Skeletal muscle tissue (tissue), 4 donors: Measurements from ENCODE around the gene TNN. TPM values are rescaled to one million over a fixed set of nuclear protein-coding genes. Genes with fewer than 3 reads are reported as not detected.
"Not testable (repeated sequence)": the region's sequence is repeated elsewhere in the genome, so short reads cannot be mapped to it uniquely, and the experiment has no call there.

Experiments
- H3K27ac ChIP-seq: one replicate; pipeline ENCODE4 v1.7.0; 2013; ENCODE audit warnings: mild to moderate bottlenecking, low read depth, low read length, inconsistent platforms
- H3K27me3 ChIP-seq, 3 donors: one replicate each; pipeline ENCODE4 v1.7.0; 2013; ENCODE audit warnings: low read length in 3 of 3; ENCODE audit not compliant: control insufficient read depth in 3 of 3, insufficient read depth in 3 of 3
- H3K36me3 ChIP-seq, 3 donors: one replicate each; pipeline ENCODE4 v1.7.0; 2013; ENCODE audit warnings: low read length in 3 of 3; ENCODE audit not compliant: control insufficient read depth in 3 of 3, insufficient read depth in 3 of 3
- H3K4me1 ChIP-seq, 3 donors: one replicate each; pipeline ENCODE4 v1.7.0; 2013; ENCODE audit warnings: low read length in 3 of 3, mild to moderate bottlenecking in 3 of 3; ENCODE audit not compliant: control insufficient read depth in 3 of 3, insufficient read depth in 3 of 3
- H3K4me3 ChIP-seq, 3 donors: one replicate each; pipeline ENCODE4 v1.7.0; 2013; ENCODE audit warnings: low read length in 3 of 3
- H3K9ac ChIP-seq, 3 donors: one replicate each; pipeline ENCODE4 v1.7.0; 2013; ENCODE audit warnings: low read length in 3 of 3, mild to moderate bottlenecking in 3 of 3, moderate library complexity in 2 of 3, low read depth in 1 of 3
- H3K9me3 ChIP-seq, 3 donors: one replicate each; pipeline ENCODE4 v1.7.0; 2013; ENCODE audit warnings: low read length in 3 of 3; ENCODE audit not compliant: control insufficient read depth in 3 of 3
- total RNA-seq: library from RNA; depleted of rRNA; stranded (reverse); fragments of >200 nt; gene quantifications from one replicate; pipeline ENCODE4 v1.2.3, GENCODE V29; 2014
- donor health status: Osteomylitis.

The TNN gene
- total RNA-seq, 1 donor from 2014 or later = 5.7 TPM

- H3K4me3 ChIP-seq = no peak overlapping the region
- no peaks in the 10 kb centered on the region for H3K27me3 ChIP-seq
- H3K9ac ChIP-seq = no peak overlapping the region
- H3K4me1 ChIP-seq = no peaks in the 10 kb centered on the region
- no peaks in the 10 kb centered on the region for H3K9me3 ChIP-seq
- H3K36me3 ChIP-seq = no peaks in the 10 kb centered on the region
- no peak overlapping the region for H3K27ac ChIP-seq
These were observed 31.2 kb upstream of the TNN start for GRCh38 chr1:175036476-175036875.

GRCh38 chr1:175037416-175037815 is 30.2 kb upstream of the TNN start:
- H3K4me1 ChIP-seq = no peaks in the 10 kb centered on the region
- H3K27ac ChIP-seq = no peak overlapping the region
- H3K9ac ChIP-seq = no peak overlapping the region
- H3K9me3 ChIP-seq = no peaks in the 10 kb centered on the region
- H3K27me3 ChIP-seq = no peaks in the 10 kb centered on the region
- H3K36me3 ChIP-seq = no peaks in the 10 kb centered on the region
- H3K4me3 ChIP-seq = no peak overlapping the region

- no peaks in the 10 kb centered on the region for H3K4me1 ChIP-seq
- no peak overlapping the region for H3K9ac ChIP-seq
- H3K9me3 ChIP-seq = no peaks in the 10 kb centered on the region
- no peaks in the 10 kb centered on the region for H3K27me3 ChIP-seq
- no peak overlapping the region for H3K27ac ChIP-seq
- no peaks in the 10 kb centered on the region for H3K36me3 ChIP-seq
- no peak overlapping the region for H3K4me3 ChIP-seq
These were observed 27.2 kb upstream of the TNN start for GRCh38 chr1:175040324-175040879.

- Histone ChIP-seq H3K27ac (no peak overlapping the region), H3K9ac (no peak overlapping the region), H3K4me1 (no peaks in the 10 kb centered on the region), H3K27me3 (no peaks in the 10 kb centered on the region), H3K4me3 (no peak overlapping the region), H3K9me3 (no peaks in the 10 kb centered on the region), H3K36me3 (no peaks in the 10 kb centered on the region)
These were observed 25.0 kb upstream of the TNN start for GRCh38 chr1:175042650-175043049.

GRCh38 chr1:175043824-175044223 is 23.8 kb upstream of the TNN start:
- Histone ChIP-seq H3K36me3 (no peaks in the 10 kb centered on the region), H3K4me3 (no peak overlapping the region), H3K27ac (no peak overlapping the region), H3K9me3 (no peaks in the 10 kb centered on the region), H3K9ac (no peak overlapping the region), H3K27me3 (no peaks in the 10 kb centered on the region), H3K4me1 (no peaks in the 10 kb centered on the region)

GRCh38 chr1:175044591-175044990 is 23.0 kb upstream of the TNN start:
- H3K36me3 ChIP-seq, H3K9ac ChIP-seq, H3K27ac ChIP-seq, H3K27me3 ChIP-seq, H3K4me3 ChIP-seq, H3K9me3 ChIP-seq, H3K4me1 ChIP-seq: not testable (repeated sequence)

GRCh38 chr1:175045097-175045496 is 22.5 kb upstream of the TNN start:
- no peaks in the 10 kb centered on the region for H3K4me1 ChIP-seq
- no peak overlapping the region for H3K27ac ChIP-seq
- peaks cover 0 to 5% (median 0%) of the 10 kb centered on the region in 3 donors for H3K27me3 ChIP-seq
- no peaks in the 10 kb centered on the region for H3K9me3 ChIP-seq
- H3K36me3 ChIP-seq = no peaks in the 10 kb centered on the region
- H3K9ac ChIP-seq = no peak overlapping the region
- H3K4me3 ChIP-seq = no peak overlapping the region

- no peaks in the 10 kb centered on the region for H3K4me1 ChIP-seq
- no peak overlapping the region for H3K27ac ChIP-seq
- H3K4me3 ChIP-seq = no peak overlapping the region
- peaks cover 0 to 5% (median 0%) of the 10 kb centered on the region in 3 donors for H3K27me3 ChIP-seq
- no peaks in the 10 kb centered on the region for H3K36me3 ChIP-seq
- H3K9ac ChIP-seq = no peak overlapping the region
- no peaks in the 10 kb centered on the region for H3K9me3 ChIP-seq
These were observed 22.1 kb upstream of the TNN start for GRCh38 chr1:175045519-175045918.

GRCh38 chr1:175050992-175051391 is 16.6 kb upstream of the TNN start:
- Histone ChIP-seq H3K9ac (no peak overlapping the region), H3K4me3 (no peak overlapping the region), H3K9me3 (no peaks in the 10 kb centered on the region), H3K27ac (no peak overlapping the region), H3K4me1 (no peaks in the 10 kb centered on the region), H3K27me3 (peaks cover 0 to 6% (median 5%) of the 10 kb centered on the region in 3 donors), H3K36me3 (no peaks in the 10 kb centered on the region)

GRCh38 chr1:175054736-175055135 is 12.9 kb upstream of the TNN start:
- H3K4me1 ChIP-seq = no peaks in the 10 kb centered on the region
- H3K27me3 ChIP-seq = peaks cover 0 to 6% (median 0%) of the 10 kb centered on the region in 3 donors
- H3K27ac ChIP-seq = no peak overlapping the region
- H3K4me3 ChIP-seq = no peak overlapping the region
- H3K36me3 ChIP-seq = no peaks in the 10 kb centered on the region
- H3K9me3 ChIP-seq = no peaks in the 10 kb centered on the region
- H3K9ac ChIP-seq = no peak overlapping the region

- Histone ChIP-seq H3K9ac (no peak overlapping the region), H3K27ac (no peak overlapping the region), H3K4me1 (no peaks in the 10 kb centered on the region), H3K27me3 (no peaks in the 10 kb centered on the region), H3K36me3 (no peaks in the 10 kb centered on the region), H3K9me3 (no peaks in the 10 kb centered on the region), H3K4me3 (no peak overlapping the region)
These were observed 5.3 kb upstream of the TNN start for GRCh38 chr1:175062339-175062738.
